Neural progenitor cell (in vitro differentiated cells): Measurements from ENCODE around the gene ZNF786. TPM values are rescaled to one million over a fixed set of nuclear protein-coding genes. Genes with fewer than 3 reads are reported as not detected.
"Not testable (repeated sequence)": the region's sequence is repeated elsewhere in the genome, so short reads cannot be mapped to it uniquely, and the experiment has no call there.

Source experiments
- DNase-seq: peaks from one replicate; pipeline ENCODE4 v3.0.0-alpha.2; 2016; ENCODE audit warnings: low spot score
- H2AFZ ChIP-seq: fragments of 200-600 bp; sonication (generic); replicated peaks from 2 replicates; pipeline ENCODE4 v1.6.1; 2016; ENCODE audit warnings: antibody characterized with exemption
- H3F3A ChIP-seq: fragments of 200-600 bp; sonication (generic); 2 replicates; pipeline ENCODE4 v1.6.1; 2016; ENCODE audit warnings: antibody characterized with exemption, low read depth
- H3K27ac ChIP-seq: fragments of 200-600 bp; sonication (generic); 2 replicates; pipeline ENCODE4 v1.5.1; 2016; ENCODE audit warnings: mild to moderate bottlenecking
- H3K27me3 ChIP-seq: fragments of 200-600 bp; sonication (generic); 2 replicates; pipeline ENCODE4 v1.6.1; 2016; ENCODE audit warnings: mild to moderate bottlenecking, moderate library complexity
- H3K36me3 ChIP-seq: fragments of 200-600 bp; sonication (generic); 2 replicates; pipeline ENCODE4 v1.5.1; 2016
- H3K4me1 ChIP-seq: fragments of 200-600 bp; sonication (generic); 2 replicates; pipeline ENCODE4 v1.6.1; 2016; ENCODE audit warnings: mixed run types
- H3K4me2 ChIP-seq: fragments of 200-600 bp; sonication (generic); 2 replicates; pipeline ENCODE4 v1.6.1; 2016
- H3K4me3 ChIP-seq: fragments of 200-600 bp; sonication (generic); 2 replicates; pipeline ENCODE4 v1.5.1; 2016
- H3K79me2 ChIP-seq: fragments of 200-600 bp; sonication (generic); 2 replicates; pipeline ENCODE4 v1.6.1; 2016; ENCODE audit warnings: low read depth
- H3K9ac ChIP-seq: fragments of 200-600 bp; sonication (generic); 2 replicates; pipeline ENCODE4 v1.6.1; 2016
- H3K9me3 ChIP-seq: fragments of 200-600 bp; sonication (generic); 2 replicates; pipeline ENCODE4 v1.5.1; 2016; ENCODE audit warnings: low read depth
- H4K20me1 ChIP-seq: fragments of 200-600 bp; sonication (generic); 2 replicates; pipeline ENCODE4 v1.6.1; 2016; ENCODE audit warnings: low read depth
- H3K27ac Mint-ChIP-seq: 3 replicates; pipeline ENCODE4 v1.8.0; 2021; ENCODE audit warnings: mixed read lengths
- H3K27me3 Mint-ChIP-seq: 2 replicates; pipeline ENCODE4 v1.8.0; 2022; ENCODE audit warnings: low read depth, mild to moderate bottlenecking, inconsistent platforms, moderate library complexity, mixed read lengths; ENCODE audit not compliant: insufficient read depth
- H3K36me3 Mint-ChIP-seq: 3 replicates; pipeline ENCODE4 v1.8.0; 2021; ENCODE audit warnings: mixed read lengths
- H3K4me1 Mint-ChIP-seq: 3 replicates; pipeline ENCODE4 v1.8.0; 2021; ENCODE audit warnings: mixed read lengths
- H3K4me3 Mint-ChIP-seq: 3 replicates; pipeline ENCODE4 v1.8.0; 2021; ENCODE audit warnings: mild to moderate bottlenecking, moderate library complexity, mixed read lengths
- H3K9me3 Mint-ChIP-seq: 3 replicates; pipeline ENCODE4 v1.8.0; 2020; ENCODE audit warnings: mixed read lengths
- EZH2 ChIP-seq: fragments of 200-600 bp; sonication (generic); IDR thresholded peaks from 2 replicates; pipeline ENCODE4 v1.6.1; 2017; ENCODE audit warnings: antibody characterized with exemption, mild to moderate bottlenecking, moderate library complexity
- EZH2phosphoT487 ChIP-seq: fragments of 200-600 bp; sonication (generic); IDR thresholded peaks from 2 replicates; pipeline ENCODE4 v1.6.1; 2017; ENCODE audit warnings: antibody characterized with exemption
- total RNA-seq: library from RNA; depleted of rRNA; stranded (reverse); fragments of >200 nt; gene quantifications from 2 replicates; pipeline ENCODE4 v1.2.3, GENCODE V29; 2015; ENCODE audit warnings: low replicate concordance
- TF ChIP-seq, protein P1 (sequence below): fragments of 200-600 bp; sonication (generic); IDR thresholded peaks from 2 replicates; pipeline ENCODE4 v1.5.1; 2017; ENCODE audit warnings: antibody characterized with exemption, mild to moderate bottlenecking

Gene ZNF786
- total RNA-seq, 1 donor from 2014 or later = 6.3 TPM

- H2AFZ ChIP-seq = no peak overlapping the region
- no peaks in the 10 kb centered on the region for H3K79me2 ChIP-seq
- H3K4me3 ChIP-seq = no peak overlapping the region
- no peak overlapping the region for H3K9ac ChIP-seq
- no peak overlapping the region for H3K4me2 ChIP-seq
- H3F3A ChIP-seq = no peaks in the 10 kb centered on the region
- no peaks in the 10 kb centered on the region for H3K4me1 ChIP-seq
- Mint-ChIP-seq H3K27ac (no peak overlapping the region), H3K9me3 (peaks cover 13% of the 10 kb centered on the region), H3K36me3 (peaks cover 2% of the 10 kb centered on the region), H3K4me1 (no peaks in the 10 kb centered on the region), H3K27me3 (peaks cover 6% of the 10 kb centered on the region), H3K4me3 (no peak overlapping the region)
- no peaks in the 10 kb centered on the region for H3K9me3 ChIP-seq
- H3K27me3 ChIP-seq = no peaks in the 10 kb centered on the region
- DNase-seq = no peak
- H3K27ac ChIP-seq = no peak overlapping the region
- no peaks in the 10 kb centered on the region for H4K20me1 ChIP-seq
- no peaks in the 10 kb centered on the region for H3K36me3 ChIP-seq
- TF ChIP-seq EZH2phosphoT487 = no peak
- TF ChIP-seq, protein P1, sequence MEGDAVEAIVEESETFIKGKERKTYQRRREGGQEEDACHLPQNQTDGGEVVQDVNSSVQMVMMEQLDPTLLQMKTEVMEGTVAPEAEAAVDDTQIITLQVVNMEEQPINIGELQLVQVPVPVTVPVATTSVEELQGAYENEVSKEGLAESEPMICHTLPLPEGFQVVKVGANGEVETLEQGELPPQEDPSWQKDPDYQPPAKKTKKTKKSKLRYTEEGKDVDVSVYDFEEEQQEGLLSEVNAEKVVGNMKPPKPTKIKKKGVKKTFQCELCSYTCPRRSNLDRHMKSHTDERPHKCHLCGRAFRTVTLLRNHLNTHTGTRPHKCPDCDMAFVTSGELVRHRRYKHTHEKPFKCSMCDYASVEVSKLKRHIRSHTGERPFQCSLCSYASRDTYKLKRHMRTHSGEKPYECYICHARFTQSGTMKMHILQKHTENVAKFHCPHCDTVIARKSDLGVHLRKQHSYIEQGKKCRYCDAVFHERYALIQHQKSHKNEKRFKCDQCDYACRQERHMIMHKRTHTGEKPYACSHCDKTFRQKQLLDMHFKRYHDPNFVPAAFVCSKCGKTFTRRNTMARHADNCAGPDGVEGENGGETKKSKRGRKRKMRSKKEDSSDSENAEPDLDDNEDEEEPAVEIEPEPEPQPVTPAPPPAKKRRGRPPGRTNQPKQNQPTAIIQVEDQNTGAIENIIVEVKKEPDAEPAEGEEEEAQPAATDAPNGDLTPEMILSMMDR = no peak
These were observed 49.2 kb downstream of the ZNF786 start for GRCh38 chr7:149041350-149041749.

DNA sequence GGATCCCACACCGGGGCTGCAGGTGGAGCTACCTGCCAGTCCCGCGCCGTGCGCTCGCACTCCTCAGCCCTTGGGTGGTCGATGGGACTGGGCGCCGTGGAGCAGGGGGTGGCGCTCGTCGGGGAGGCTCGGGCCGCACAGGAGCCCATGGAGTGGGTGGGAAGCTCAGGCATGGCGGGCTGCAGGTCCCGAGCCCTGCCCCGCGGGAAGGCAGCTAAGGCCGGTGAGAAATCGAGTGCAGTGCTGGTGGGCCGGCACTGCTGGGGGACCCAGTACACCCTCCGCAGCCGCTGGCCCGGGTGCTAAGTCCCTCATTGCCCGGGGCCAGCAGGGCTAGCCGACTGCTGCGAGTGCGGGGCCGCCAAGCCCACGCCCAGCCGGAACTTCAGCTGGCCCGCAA lies 51.9 kb downstream of the ZNF786 start:
- H3F3A ChIP-seq, H4K20me1 ChIP-seq, H3K36me3 Mint-ChIP-seq, H3K4me3 Mint-ChIP-seq, H3K4me3 ChIP-seq, H3K27ac Mint-ChIP-seq, H3K9ac ChIP-seq, H3K27ac ChIP-seq, H3K4me1 Mint-ChIP-seq, H3K36me3 ChIP-seq, DNase-seq, H2AFZ ChIP-seq, H3K9me3 ChIP-seq, H3K27me3 ChIP-seq, H3K4me1 ChIP-seq, H3K4me2 ChIP-seq, H3K79me2 ChIP-seq, H3K27me3 Mint-ChIP-seq: not testable (repeated sequence)
- peaks cover 13% of the 10 kb centered on the region for H3K9me3 Mint-ChIP-seq

DNA sequence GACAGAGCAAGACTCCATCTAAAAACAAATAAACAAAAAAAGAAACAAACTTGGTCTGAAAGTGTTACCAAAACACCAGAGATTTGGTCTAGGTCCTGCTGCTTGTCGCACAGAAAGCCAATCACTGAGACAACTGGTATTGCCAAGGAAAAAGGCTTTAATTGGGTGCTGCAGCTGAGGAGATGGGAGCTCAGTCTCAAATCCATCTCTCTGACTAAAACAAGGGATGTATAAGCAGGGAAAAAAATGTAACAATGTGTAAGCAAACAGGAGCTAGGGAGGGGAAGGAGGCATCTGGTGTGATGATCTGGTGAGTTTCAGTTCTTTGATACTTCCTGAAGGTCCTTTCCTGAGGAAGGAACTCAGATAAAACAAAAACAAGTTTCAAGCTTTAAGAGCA lies 53.8 kb downstream of the ZNF786 start:
- H2AFZ ChIP-seq = no peak overlapping the region
- Mint-ChIP-seq H3K36me3 (peaks cover 2% of the 10 kb centered on the region), H3K9me3 (peaks cover 13% of the 10 kb centered on the region), H3K4me3 (no peak overlapping the region), H3K27ac (no peak overlapping the region), H3K27me3 (peaks cover 8% of the 10 kb centered on the region), H3K4me1 (no peaks in the 10 kb centered on the region)
- H4K20me1 ChIP-seq = no peaks in the 10 kb centered on the region
- no peak overlapping the region for H3K4me2 ChIP-seq
- no peak for DNase-seq
- no peaks in the 10 kb centered on the region for H3K36me3 ChIP-seq
- no peaks in the 10 kb centered on the region for H3F3A ChIP-seq
- H3K9ac ChIP-seq = no peak overlapping the region
- peaks cover under 1% of the 10 kb centered on the region for H3K27me3 ChIP-seq
- no peaks in the 10 kb centered on the region for H3K9me3 ChIP-seq
- H3K4me1 ChIP-seq = no peaks in the 10 kb centered on the region
- H3K79me2 ChIP-seq = no peaks in the 10 kb centered on the region
- H3K27ac ChIP-seq = no peak overlapping the region
- H3K4me3 ChIP-seq = no peak overlapping the region
- no peak for TF ChIP-seq EZH2phosphoT487

DNA sequence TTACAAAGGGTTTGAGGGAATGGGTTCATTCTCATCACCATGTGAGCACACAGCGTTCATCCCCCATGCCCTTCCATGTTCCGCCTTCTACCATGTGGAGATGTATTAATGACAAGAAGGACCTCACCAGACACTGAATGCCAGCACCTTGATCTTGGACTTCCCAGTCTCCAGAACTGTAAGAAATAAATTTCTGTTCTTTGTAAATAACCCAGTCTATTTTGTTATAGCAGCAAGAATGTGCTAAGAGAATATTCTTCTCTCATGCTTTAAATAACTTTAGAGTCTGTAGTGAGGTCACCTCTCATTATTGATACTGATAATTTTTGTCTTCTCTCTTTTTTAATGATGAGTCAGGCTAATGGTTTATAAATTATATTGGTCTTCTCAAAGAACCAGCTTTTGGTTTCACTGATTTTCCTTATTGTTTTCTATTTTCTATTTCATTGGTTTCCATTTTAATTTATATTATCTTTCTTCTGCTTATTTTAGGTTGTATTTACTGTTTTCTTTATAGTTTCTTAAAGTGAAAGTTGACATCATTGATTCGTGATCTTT lies 59.1 kb downstream of the ZNF786 start:
- Mint-ChIP-seq H3K9me3 (no peaks in the 10 kb centered on the region), H3K27me3 (peaks cover 5% of the 10 kb centered on the region), H3K27ac (no peak overlapping the region), H3K4me3 (no peak overlapping the region), H3K4me1 (peaks cover 13% of the 10 kb centered on the region), H3K36me3 (peaks cover 2% of the 10 kb centered on the region)
- Histone ChIP-seq H3K4me1 (peaks cover 8% of the 10 kb centered on the region), H3K4me2 (no peak overlapping the region), H3K27me3 (peaks cover 25% of the 10 kb centered on the region), H3K4me3 (no peak overlapping the region), H3K79me2 (peaks cover 16% of the 10 kb centered on the region), H2AFZ (no peak overlapping the region), H3K9me3 (no peaks in the 10 kb centered on the region), H4K20me1 (peaks cover 14% of the 10 kb centered on the region), H3K9ac (no peak overlapping the region), H3K27ac (no peak overlapping the region), H3F3A (peaks cover 16% of the 10 kb centered on the region), H3K36me3 (no peaks in the 10 kb centered on the region)
- DNase-seq = no peak
- TF ChIP-seq, protein P1 = no peak
- TF ChIP-seq EZH2 = no peak
- TF ChIP-seq EZH2phosphoT487 = no peak

DNA sequence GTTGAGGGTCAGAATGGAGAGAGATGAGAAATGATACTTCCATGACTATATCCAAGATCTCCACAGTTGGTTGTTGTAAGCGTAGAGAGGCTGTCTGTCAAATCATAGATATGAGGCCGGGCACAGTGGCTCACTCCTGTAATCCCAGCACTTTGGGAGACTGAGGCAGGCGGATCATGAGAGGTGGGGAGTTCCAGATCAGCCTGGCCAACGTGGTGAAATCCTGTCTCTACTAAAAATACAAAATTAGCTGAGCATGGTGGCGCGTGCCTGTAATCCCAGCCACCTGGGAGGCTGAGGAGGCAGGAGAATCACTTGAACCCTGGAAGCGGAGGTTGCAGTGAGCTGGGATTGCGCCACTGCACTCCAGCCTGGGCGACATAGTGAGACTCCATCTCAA lies 60.1 kb downstream of the ZNF786 start:
- peaks cover 20% of the 10 kb centered on the region for H3K4me1 Mint-ChIP-seq
- not testable (repeated sequence) for H3K27me3 Mint-ChIP-seq, H3K9me3 ChIP-seq, DNase-seq, H2AFZ ChIP-seq, H3K36me3 ChIP-seq, H3K27ac ChIP-seq, H3K9me3 Mint-ChIP-seq, H3K4me3 Mint-ChIP-seq, H3K36me3 Mint-ChIP-seq, H3K4me3 ChIP-seq, H3K4me2 ChIP-seq, H3K9ac ChIP-seq, H3K27ac Mint-ChIP-seq, H3K4me1 ChIP-seq
- peaks cover 24% of the 10 kb centered on the region for H4K20me1 ChIP-seq
- peaks cover 25% of the 10 kb centered on the region for H3K27me3 ChIP-seq
- H3F3A ChIP-seq = peaks cover 16% of the 10 kb centered on the region
- H3K79me2 ChIP-seq = peaks cover 26% of the 10 kb centered on the region
